Neural cell (in vitro differentiated cells): ENCODE measurements around the gene ZXDC. TPM values are rescaled to one million over a fixed set of nuclear protein-coding genes. Genes with fewer than 3 reads are reported as not detected.

Source experiments
- H2AFZ ChIP-seq: fragments of 200-600, 300-800 bp; sonication (generic), shearing (Covaris generic); 2 replicates; pipeline ENCODE4 v1.6.0; 2014; ENCODE audit warnings: low read depth, mild to moderate bottlenecking, antibody characterized with exemption, low read length, moderate library complexity
- H3F3A ChIP-seq: fragments of 200-600 bp; shearing (Covaris generic); 2 replicates; pipeline ENCODE4 v1.6.1; 2016; ENCODE audit warnings: mild to moderate bottlenecking, moderate library complexity, mixed read lengths, antibody characterized with exemption, low read length; ENCODE audit not compliant: insufficient read depth, poor library complexity, severe bottlenecking
- H3K27ac ChIP-seq: fragments of 200-600, 300-800 bp; sonication (generic), shearing (Covaris generic); 2 replicates; pipeline ENCODE4 v1.5.1; 2014; ENCODE audit warnings: mild to moderate bottlenecking, low read length, moderate library complexity
- H3K27me3 ChIP-seq: fragments of 300-800, 200-600 bp; sonication (generic), shearing (Covaris generic); 2 replicates; pipeline ENCODE4 v1.6.0; 2014; ENCODE audit warnings: mild to moderate bottlenecking, low read depth, low read length, moderate library complexity; ENCODE audit not compliant: insufficient read depth
- H3K36me3 ChIP-seq: fragments of 300-800, 200-600 bp; sonication (generic), shearing (Covaris generic); 2 replicates; pipeline ENCODE4 v1.5.1; 2014; ENCODE audit warnings: mild to moderate bottlenecking, antibody characterized with exemption, low read length, moderate library complexity; ENCODE audit not compliant: insufficient read depth
- H3K4me2 ChIP-seq: fragments of 300-800, 200-600 bp; sonication (generic), shearing (Covaris generic); 2 replicates; pipeline ENCODE4 v1.6.0; 2014; ENCODE audit warnings: mild to moderate bottlenecking, low read length
- H3K4me3 ChIP-seq: fragments of 300-800, 200-600 bp; sonication (generic), shearing (Covaris generic); 2 replicates; pipeline ENCODE4 v1.5.1; 2014; ENCODE audit warnings: mild to moderate bottlenecking, low read length, moderate library complexity
- H3K79me2 ChIP-seq: fragments of 200-600 bp; shearing (Covaris generic); replicated peaks from 2 replicates; pipeline ENCODE4 v1.6.0; 2014; ENCODE audit warnings: mild to moderate bottlenecking, low read length, moderate library complexity; ENCODE audit not compliant: insufficient read depth
- H3K9ac ChIP-seq: fragments of 300-800, 200-600 bp; sonication (generic), shearing (Covaris generic); 2 replicates; pipeline ENCODE4 v1.6.1; 2016; ENCODE audit warnings: mild to moderate bottlenecking, low read length, mixed read lengths
- H3K9me2 ChIP-seq: fragments of 200-600 bp; shearing (Covaris generic); 2 replicates; pipeline ENCODE4 v1.6.1; 2016; ENCODE audit warnings: mild to moderate bottlenecking, low read length, mixed read lengths; ENCODE audit not compliant: insufficient read depth
- H3K9me3 ChIP-seq: fragments of 200-600, 300-800 bp; sonication (generic), shearing (Covaris generic); 2 replicates; pipeline ENCODE4 v1.6.1; 2016; ENCODE audit warnings: mild to moderate bottlenecking, mixed run types, low read length, moderate library complexity, mixed read lengths
- H4K20me1 ChIP-seq: fragments of 200-600 bp; shearing (Covaris generic); 2 replicates; pipeline ENCODE4 v1.6.1; 2016; ENCODE audit warnings: mild to moderate bottlenecking, mixed run types; ENCODE audit not compliant: insufficient read depth
- EP300 ChIP-seq: fragments of 450-650 bp; conservative IDR thresholded peaks from 2 replicates; pipeline ENCODE4 v1.6.1; 2014; ENCODE audit warnings: antibody characterized with exemption, mild to moderate bottlenecking, moderate library complexity; ENCODE audit not compliant: poor library complexity, severe bottlenecking
- EZH2 ChIP-seq: fragments of 200-600, 300-800 bp; shearing (Covaris generic), sonication (generic); IDR thresholded peaks from 2 replicates; pipeline ENCODE4 v1.6.1; 2014; ENCODE audit warnings: antibody characterized with exemption, low read length, borderline replicate concordance, mild to moderate bottlenecking; ENCODE audit not compliant: insufficient read depth, poor library complexity, severe bottlenecking
- MXI1 ChIP-seq: fragments of 450-650 bp; conservative IDR thresholded peaks from 2 replicates; pipeline ENCODE4 v1.6.1; 2014; ENCODE audit warnings: antibody characterized with exemption, mild to moderate bottlenecking; ENCODE audit not compliant: poor library complexity, severe bottlenecking
- POLR2AphosphoS5 ChIP-seq: IDR thresholded peaks from 2 replicates; pipeline ENCODE4 v1.6.1; 2012
- TAF1 ChIP-seq: IDR thresholded peaks from 2 replicates; pipeline ENCODE4 v1.6.1; 2012; ENCODE audit warnings: low read depth
- polyA plus RNA-seq: library from polyadenylated mRNA; depleted of rRNA; stranded (reverse); fragments of >200 nt; gene quantifications from 2 replicates; pipeline ENCODE4 v1.2.3, GENCODE V29; 2014
- TF ChIP-seq, protein P1 (sequence below): fragments of 450-650 bp; IDR thresholded peaks from 2 replicates; pipeline ENCODE4 v1.5.1; 2014; ENCODE audit warnings: antibody characterized with exemption, mild to moderate bottlenecking, moderate library complexity; ENCODE audit not compliant: poor library complexity, severe bottlenecking

ZXDC gene
- polyA plus RNA-seq, 1 donor from 2014 or later: 22.2 TPM

DNA sequence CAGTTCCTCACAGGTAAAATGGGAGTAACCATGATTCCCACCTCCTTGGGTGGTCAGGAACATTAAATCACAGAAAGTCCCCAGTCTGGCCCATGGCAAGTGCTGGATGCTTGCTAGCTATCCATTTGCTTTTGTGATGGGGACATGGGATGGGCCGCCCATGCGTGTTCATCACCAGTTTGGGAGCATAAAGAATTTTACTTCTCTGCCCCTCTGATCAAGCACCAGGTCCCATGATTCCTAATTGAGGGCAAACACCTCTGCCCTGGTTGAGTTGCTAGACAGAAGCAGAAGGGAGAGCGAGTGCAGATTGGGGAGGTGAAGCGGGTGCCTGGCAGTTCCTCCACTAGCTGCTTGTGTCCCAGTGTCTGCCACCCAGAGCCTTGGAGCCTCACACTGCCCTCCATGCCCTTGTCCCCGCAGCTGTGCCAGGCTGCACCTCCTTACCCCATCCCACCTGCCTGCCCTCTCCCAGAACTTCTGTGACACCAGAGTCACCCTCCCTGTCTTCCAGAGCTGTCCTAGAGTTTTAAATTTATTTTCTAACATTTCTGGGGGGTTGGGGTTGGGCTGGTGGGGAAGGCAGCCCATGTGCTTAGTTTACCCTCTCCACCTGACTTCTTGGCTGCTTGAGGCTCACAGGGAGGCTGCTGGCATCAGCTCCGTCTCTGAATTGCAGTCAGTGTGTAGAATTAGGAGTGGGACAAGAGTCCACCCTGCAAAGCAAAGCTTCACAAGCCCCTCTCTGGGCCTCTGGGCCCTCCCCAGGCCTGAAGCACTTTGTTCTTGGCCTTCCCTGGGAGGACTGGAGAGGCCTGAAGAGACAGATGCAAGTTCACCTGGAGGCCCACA, 62.6 kb downstream of the ZXDC start:
- Histone ChIP-seq H3K36me3 (no peaks in the 10 kb centered on the region), H3K4me3 (no peak overlapping the region), H3K9me3 (no peaks in the 10 kb centered on the region), H3K79me2 (no peaks in the 10 kb centered on the region), H3K9me2 (no peaks in the 10 kb centered on the region), H2AFZ (no peak overlapping the region), H3F3A (no peaks in the 10 kb centered on the region), H3K27me3 (no peaks in the 10 kb centered on the region), H3K4me2 (no peak overlapping the region), H3K9ac (no peak overlapping the region), H4K20me1 (no peaks in the 10 kb centered on the region), H3K27ac (no peak overlapping the region)
- TF ChIP-seq EP300: no peak
- no peak for TF ChIP-seq EZH2

DNA sequence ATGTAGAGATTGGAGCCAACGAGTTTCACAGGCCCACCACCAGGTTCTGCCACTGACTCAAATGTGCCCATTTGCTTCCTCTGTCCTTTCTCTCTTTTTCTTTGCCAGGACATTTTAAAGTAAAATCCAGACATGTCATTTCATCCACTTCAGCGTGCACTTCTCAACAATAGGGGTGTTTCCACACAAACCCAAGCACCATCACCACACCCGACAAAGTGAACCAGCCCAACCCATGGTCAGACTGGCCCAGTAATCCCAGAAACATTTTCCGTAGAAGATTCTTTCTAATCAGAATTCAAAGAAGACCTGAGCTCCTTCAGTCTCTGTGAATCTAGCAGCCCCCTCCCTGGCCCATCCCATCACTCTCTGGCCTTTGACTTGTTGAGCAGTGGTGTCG, 67.6 kb downstream of the ZXDC start:
- no peak overlapping the region for H3K4me3 ChIP-seq
- no peaks in the 10 kb centered on the region for H3K9me3 ChIP-seq
- H2AFZ ChIP-seq: no peak overlapping the region
- no peak overlapping the region for H3K27ac ChIP-seq
- H3K27me3 ChIP-seq: no peaks in the 10 kb centered on the region
- no peaks in the 10 kb centered on the region for H3K36me3 ChIP-seq
- H3K79me2 ChIP-seq: no peaks in the 10 kb centered on the region
- H3K9me2 ChIP-seq: no peaks in the 10 kb centered on the region
- no peak overlapping the region for H3K9ac ChIP-seq
- H4K20me1 ChIP-seq: no peaks in the 10 kb centered on the region
- no peaks in the 10 kb centered on the region for H3F3A ChIP-seq
- H3K4me2 ChIP-seq: no peak overlapping the region
- TF ChIP-seq, protein P1, sequence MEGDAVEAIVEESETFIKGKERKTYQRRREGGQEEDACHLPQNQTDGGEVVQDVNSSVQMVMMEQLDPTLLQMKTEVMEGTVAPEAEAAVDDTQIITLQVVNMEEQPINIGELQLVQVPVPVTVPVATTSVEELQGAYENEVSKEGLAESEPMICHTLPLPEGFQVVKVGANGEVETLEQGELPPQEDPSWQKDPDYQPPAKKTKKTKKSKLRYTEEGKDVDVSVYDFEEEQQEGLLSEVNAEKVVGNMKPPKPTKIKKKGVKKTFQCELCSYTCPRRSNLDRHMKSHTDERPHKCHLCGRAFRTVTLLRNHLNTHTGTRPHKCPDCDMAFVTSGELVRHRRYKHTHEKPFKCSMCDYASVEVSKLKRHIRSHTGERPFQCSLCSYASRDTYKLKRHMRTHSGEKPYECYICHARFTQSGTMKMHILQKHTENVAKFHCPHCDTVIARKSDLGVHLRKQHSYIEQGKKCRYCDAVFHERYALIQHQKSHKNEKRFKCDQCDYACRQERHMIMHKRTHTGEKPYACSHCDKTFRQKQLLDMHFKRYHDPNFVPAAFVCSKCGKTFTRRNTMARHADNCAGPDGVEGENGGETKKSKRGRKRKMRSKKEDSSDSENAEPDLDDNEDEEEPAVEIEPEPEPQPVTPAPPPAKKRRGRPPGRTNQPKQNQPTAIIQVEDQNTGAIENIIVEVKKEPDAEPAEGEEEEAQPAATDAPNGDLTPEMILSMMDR: no peak
- no peak for TF ChIP-seq EZH2
- no peak for TF ChIP-seq EP300

DNA sequence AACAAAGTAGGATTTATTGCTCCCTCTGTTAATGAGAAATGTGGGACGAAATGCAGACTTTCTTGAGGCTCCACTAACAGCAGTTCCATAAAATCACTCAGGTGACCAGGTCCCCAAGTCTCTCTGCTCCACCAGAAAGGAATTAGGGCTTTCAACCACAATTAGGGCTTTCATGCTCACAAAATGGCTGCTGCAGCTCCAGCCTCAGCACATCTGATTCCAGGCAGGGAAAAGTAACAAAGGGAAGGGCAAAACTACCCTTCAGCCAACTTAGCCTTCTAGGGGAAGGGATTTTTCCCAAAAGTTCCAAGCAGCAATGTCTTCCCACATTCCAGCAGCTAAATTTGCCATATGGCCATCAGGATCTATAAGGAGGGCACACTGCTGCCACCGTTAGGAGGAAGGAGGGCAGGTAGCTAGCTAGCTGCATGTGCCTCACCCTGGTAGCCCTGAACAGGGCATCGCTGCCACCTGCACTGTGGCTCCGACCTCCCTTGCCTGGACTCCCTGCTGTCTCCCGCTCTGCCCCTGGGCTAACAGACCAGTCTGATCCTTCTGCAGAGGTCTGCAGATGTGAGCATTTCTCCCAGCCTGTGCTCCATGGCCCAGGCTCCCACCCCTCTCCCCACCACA, 68.2 kb downstream of the ZXDC start:
- no peaks in the 10 kb centered on the region for H3K79me2 ChIP-seq
- H3K9me3 ChIP-seq: no peaks in the 10 kb centered on the region
- H3K27ac ChIP-seq: no peak overlapping the region
- no peaks in the 10 kb centered on the region for H3F3A ChIP-seq
- H3K4me2 ChIP-seq: no peak overlapping the region
- no peaks in the 10 kb centered on the region for H3K36me3 ChIP-seq
- H3K9ac ChIP-seq: no peak overlapping the region
- TF ChIP-seq TAF1 (no peak), EP300 (no peak), POLR2AphosphoS5 (no peak), MXI1 (no peak)
- TF ChIP-seq, protein P1: no peak
- no peaks in the 10 kb centered on the region for H4K20me1 ChIP-seq
- H3K4me3 ChIP-seq: no peak overlapping the region
- no peaks in the 10 kb centered on the region for H3K27me3 ChIP-seq
- H3K9me2 ChIP-seq: no peaks in the 10 kb centered on the region
- H2AFZ ChIP-seq: no peak overlapping the region
